ENCODE results near the gene KCNH2. TPM values are rescaled to one million over a fixed set of nuclear protein-coding genes. Genes with fewer than 3 reads are reported as not detected.

The KCNH2 gene
- total RNA-seq, 1 donor from 2014 or later, result not detected

DNA sequence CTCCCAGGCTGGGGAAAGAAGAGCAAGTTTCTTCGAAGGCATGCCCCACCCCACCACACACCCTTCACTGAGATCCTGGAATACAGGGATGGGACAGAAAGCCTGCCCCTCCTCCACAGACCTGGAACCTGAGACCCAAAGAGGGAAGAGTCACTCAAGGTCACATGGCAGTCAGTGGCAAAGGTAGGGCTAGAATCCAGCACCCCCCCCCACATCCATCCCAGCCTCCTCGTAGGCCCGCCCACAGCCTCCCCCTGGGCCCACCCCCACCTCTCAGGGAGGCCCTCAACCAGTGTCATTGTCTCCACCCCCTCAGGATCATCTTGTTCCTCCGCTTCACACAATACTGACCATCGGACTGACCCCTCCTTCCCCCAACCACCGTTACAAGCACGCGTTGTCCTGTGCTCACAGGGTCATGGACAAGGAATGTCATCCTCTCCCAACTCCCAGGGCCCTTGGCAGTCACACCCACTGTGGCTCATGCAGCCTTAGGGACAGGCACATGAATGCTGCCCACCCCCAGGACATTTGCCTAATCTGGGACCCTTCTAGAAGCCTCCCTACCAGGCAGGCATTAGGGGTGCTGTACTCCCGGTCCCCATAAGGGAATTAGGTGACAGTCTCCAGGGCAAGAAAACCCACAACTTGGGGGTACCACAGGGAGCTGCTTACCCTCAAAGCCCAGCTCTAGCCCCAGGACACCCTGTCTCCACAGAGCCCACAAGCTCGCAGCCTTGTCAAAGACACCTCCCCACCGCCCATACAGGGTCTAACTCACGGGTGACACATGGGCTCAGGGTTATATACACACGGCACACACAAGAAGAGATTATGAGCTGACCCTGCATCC is 1.4 kb downstream of the KCNH2 start:
- no peak for DNase-seq (ENCODE audit: extremely low read depth, low read depth, low spot score)

DNA sequence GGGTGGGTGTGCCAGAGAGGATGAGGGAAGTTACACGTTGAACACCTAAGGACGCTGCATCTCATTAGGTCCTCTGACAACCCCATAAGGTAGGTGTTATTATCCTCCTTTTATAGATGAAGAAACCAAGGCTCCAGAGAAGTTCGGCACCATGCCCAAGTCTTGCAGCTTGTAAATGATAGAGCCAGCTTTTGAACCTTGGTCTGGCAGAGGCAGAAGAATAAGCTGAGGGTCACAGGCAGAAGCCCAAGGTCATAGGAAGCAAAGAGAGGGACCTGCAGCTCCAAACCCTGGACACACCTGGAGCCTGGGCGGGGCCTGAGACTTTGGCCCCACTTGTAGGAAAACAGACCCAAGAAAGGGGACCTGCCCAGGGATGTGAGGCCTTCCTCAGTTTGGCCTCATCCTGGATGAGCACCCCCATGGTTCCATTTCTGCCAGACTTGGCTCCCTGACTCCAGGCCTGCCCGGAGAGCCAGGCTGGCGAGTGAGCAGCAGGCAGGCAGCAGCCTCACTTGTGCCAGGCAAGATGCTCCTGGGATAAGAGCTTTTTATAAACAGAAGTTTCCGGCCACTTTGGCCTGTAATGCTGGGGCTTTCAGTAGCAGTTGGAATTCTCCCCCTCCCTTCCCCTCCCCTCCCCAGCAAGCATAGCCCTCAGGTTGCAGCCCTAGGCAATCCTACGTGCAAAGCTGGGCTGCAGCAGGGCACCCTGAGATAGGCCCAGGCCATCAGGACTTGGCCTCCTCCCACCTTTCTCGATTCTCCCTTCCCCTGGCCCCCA is 2.4 kb downstream of the KCNH2 start:
- DNase-seq (ENCODE audit: extremely low read depth, low read depth, low spot score), result no peak

DNA sequence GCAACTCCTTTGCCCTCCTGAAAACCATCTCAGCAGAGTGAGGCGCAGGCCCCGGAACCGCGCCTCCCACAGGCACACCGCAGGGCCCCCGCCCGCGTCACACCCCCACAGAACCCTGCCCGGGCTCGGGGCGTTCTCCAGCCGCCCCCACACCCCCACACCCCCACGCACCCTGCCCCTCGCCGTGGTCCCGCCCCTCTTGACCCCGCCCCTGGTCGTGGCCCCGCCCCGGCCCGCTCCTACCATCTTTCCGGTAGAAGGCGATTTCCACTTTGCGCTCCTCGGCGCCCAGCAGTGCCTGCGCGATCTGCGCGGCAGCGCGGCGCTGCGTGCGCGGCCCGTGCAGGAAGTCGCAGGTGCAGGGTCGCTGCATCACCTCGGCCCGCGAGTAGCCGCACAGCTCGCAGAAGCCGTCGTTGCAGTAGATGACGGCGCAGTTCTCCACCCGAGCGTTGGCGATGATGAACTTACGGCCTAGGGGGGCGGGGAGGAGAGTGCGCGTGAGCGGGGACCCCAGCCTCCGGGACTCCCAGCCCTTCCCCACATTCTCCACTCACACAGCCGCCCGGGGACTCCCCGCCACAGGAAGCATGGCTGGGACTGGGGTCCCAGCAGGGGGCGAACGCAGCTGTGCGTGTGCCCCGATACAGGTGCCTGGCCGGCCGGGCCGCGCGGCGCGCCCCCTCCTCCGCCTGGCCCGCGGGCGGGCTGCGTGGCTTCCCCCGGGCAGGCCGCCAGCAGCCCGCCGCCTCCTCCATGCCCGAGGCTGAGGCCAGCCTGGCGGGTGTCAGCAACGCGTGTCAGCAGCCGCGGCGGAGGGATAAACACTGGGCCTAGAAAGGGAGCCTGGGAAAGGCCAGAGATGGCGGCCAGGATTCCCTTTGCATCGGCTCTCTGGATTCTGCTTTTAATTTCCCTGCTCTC is 3.4 kb downstream of the KCNH2 start:
- DNase-seq (ENCODE audit: extremely low read depth, low read depth, low spot score), result no peak

GRCh38 chr7:150973571-150974451 is 4.3 kb downstream of the KCNH2 start:
- no peak for DNase-seq (ENCODE audit: extremely low read depth, low read depth, low spot score)

DNA sequence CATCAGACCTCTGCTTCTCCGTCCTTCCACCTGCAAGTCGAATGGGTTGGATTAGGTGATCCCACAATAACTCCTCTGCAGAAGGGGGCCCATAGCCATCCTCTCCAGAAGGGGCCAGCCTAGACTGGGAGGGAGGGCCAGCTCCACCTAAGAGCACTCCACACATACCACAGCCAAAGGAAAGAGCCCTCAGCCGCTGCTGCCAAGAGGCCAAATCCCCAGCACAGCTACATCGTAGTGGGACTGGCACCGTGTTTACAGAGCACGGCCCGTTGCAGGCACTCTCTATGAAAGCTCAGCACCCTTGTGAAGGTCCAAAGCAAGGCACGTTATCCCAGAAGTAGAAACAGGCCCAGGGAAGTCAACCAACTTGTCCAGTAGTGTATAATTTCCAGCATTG is 5.4 kb downstream of the KCNH2 start:
- DNase-seq (ENCODE audit: extremely low read depth, low read depth, low spot score), result no peak

GRCh38 chr7:150972023-150972468 is 6.1 kb downstream of the KCNH2 start:
- no peak for DNase-seq (ENCODE audit: extremely low read depth, low read depth, low spot score)

GRCh38 chr7:150971242-150972022 is 6.7 kb downstream of the KCNH2 start:
- DNase-seq (ENCODE audit: extremely low read depth, low read depth, low spot score), result no peak

DNA sequence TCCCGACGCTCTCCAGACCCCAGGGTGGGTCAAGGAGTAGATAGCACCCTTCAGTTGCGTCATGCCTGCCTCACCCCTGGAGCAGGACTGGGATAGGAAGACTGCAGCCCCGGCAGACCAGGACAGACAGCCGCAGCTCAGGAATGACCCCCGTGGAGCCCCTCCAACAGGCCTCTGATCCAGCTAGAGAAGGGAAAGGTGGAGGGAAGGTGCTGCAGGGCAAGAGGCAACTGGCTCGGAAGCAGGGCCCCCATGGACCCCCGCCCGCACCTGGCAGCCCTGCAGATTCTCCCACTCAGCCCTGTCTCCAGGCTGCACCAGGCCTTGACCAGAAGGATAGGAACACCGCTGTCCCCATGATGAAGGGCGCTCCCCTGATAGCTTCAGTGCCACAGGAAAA is 7.7 kb downstream of the KCNH2 start:
- no peak for DNase-seq (ENCODE audit: extremely low read depth, low read depth, low spot score)

DNA sequence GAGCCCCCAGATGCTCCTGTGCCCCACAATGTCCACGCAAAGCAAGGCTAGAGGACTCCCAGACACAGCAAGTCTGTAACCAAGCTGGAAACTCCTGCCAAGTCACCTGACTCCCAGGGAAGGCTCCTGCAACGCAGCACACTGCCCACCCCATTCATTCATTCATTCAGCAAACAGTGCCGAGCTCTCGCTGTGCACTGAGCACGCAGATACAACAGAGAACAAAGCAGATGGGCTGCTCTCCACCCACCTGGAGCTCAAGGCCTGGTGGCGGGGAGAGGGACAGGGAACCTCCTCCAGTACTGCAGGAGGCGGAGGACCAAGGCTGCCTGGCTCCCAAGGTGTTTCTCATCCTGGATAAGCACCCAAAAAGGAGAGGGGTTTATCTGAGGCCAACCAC is 8.6 kb downstream of the KCNH2 start:
- DNase-seq (ENCODE audit: extremely low read depth, low read depth, low spot score), result no peak

GRCh38 chr7:150968734-150969372 is 9.3 kb downstream of the KCNH2 start:
- DNase-seq (ENCODE audit: extremely low read depth, low read depth, low spot score), result no peak

- no peak for DNase-seq (ENCODE audit: extremely low read depth, low read depth, low spot score)
Observed at GRCh38 chr7:150968056-150968733, 9.9 kb downstream of the KCNH2 start.

- DNase-seq (ENCODE audit: extremely low read depth, low read depth, low spot score), result no peak
Observed at GRCh38 chr7:150967349-150967748, 10.8 kb downstream of the KCNH2 start.

DNA sequence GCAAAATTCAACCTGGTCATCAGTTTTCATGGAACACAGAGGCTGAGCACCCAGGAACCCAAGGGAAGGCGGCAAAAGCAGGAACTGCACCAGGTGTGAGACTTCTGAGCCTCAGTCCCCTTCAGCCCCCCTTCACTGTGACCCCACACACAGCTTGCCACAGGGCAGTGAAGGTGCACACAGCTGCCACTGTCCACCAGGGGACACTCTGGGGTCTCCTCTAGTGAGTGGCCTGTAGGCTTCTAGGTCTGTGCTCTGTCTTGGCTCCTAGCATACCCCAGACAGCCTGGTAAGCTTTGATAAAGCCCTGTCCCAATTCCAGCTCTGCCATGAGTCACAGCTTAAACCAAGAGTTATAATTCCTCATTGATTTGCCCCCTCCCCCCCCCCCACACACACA is 12.1 kb downstream of the KCNH2 start:
- no peak for DNase-seq (ENCODE audit: extremely low read depth, low read depth, low spot score)

DNA sequence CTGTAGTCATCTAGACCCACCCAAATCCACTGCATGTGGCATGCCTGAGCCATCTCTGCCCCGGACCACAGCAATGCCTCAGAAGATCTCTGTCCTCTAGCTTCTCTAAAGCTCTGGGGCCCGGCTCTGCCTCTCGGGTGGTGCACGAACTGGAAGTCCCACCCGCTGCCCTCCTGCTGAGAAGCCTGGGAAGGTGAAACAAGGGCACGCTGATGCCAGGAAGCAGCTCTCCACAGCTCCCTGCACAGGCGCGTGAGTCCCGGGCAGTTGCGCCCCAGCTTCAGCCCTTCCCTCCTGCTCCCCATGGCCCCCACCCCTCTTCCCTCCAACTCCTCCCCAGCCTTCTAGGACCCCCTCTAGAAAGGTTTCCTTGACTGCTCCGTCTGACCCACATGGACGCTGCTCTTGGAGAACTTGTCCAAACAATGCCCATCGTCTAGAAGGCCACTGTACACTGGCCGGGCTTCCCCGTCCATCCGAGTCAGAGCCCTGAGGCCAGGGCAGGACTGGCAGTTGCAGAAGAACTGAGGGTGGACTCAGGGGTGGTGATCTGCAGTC is 12.8 kb downstream of the KCNH2 start:
- no peak for DNase-seq (ENCODE audit: extremely low read depth, low read depth, low spot score)

DNA sequence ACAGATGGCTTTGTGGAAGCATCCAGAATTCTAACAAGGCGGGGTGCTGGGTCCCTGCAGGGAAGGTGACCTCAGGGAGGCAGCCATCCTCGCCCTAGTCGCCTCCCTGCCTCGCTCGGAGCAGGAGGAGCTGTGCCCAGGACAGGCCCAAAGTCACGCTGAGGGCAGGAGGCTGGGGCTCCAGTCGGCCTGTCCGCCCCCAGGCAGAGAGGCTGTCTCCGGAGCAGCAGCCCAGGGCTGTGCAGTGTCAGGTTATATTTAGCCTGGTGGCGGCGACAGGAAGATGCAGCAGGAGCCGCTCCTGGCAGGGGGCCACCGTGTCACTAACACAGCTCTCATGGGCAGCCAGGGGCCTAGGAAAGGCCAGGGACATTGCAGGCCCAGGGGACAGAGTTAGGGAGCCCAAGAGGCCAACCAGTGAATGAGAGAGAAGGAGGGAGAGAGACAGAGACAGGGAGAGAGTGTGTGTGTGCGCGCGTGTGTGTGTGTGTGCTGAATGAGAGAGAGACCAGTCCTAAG is 13.5 kb downstream of the KCNH2 start:
- no peak for DNase-seq (ENCODE audit: extremely low read depth, low read depth, low spot score)

GRCh38 chr7:150963707-150964559 is 14.2 kb downstream of the KCNH2 start:
- DNase-seq (ENCODE audit: extremely low read depth, low read depth, low spot score), result no peak

Measured in glomerular endothelial cell (primary cell).